Uterus (tissue), 2 donors: ENCODE results near the gene GLT6D1.

Experiments used
- CTCF ChIP-seq, 4 experiments: fragments of 200-600 bp in 2 of 4; fragments of 450-650 bp in 2 of 4; sonication (generic) in 2 of 4; IDR thresholded peaks; one replicate each; pipeline ENCODE4 v1.5.1; 2016 to 2019; ENCODE audit warnings: antibody characterized with exemption in 4 of 4, mild to moderate bottlenecking in 2 of 4, moderate library complexity in 1 of 4
- POLR2A ChIP-seq, 2 donors: fragments of 450-650 bp; IDR thresholded peaks; one replicate each; pipeline ENCODE4 v1.6.1; 2016; ENCODE audit warnings: antibody characterized with exemption in 2 of 2, mild to moderate bottlenecking in 1 of 2, moderate library complexity in 1 of 2

- TF ChIP-seq CTCF (IDR thresholded peaks at IDR 0.05) = no peak
- TF ChIP-seq POLR2A (IDR thresholded peaks at IDR 0.05) = no peak
These were observed 23.4 kb downstream of the GLT6D1 start for GRCh38 chr9:135615666-135616618.
